ELF-1 (cell line): ENCODE data around the gene DHX32.

ENCODE experiments used
- DNase-seq: peaks from one replicate; pipeline ENCODE4 v3.0.0-alpha.2; 2016; ENCODE audit warnings: low read depth, low spot score

Gene DHX32

DNA sequence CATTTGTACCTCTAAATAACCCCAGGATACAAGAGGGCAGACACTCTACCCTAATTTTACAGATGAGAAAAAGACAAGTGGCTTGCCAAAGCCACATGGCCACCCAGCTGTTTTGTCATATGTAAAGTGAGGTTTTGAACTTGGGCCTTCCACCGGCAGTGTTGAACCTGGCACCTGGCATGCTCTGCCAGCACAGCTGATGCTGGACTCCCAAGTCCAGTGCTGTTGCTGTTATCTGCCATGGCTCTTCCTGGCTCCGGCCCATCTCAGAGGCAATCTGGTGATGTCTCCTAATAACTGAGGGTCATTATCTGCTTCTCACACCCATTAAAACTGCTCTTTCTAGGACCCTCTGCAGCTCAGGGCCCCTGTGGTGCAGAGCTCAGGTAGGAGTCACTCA is 32.7 kb downstream of the DHX32 start:
- DNase-seq, result no peak

- no peak for DNase-seq
Measured at GRCh38 chr10:125846894-125847293, 34.2 kb downstream of the DHX32 start.

DNA sequence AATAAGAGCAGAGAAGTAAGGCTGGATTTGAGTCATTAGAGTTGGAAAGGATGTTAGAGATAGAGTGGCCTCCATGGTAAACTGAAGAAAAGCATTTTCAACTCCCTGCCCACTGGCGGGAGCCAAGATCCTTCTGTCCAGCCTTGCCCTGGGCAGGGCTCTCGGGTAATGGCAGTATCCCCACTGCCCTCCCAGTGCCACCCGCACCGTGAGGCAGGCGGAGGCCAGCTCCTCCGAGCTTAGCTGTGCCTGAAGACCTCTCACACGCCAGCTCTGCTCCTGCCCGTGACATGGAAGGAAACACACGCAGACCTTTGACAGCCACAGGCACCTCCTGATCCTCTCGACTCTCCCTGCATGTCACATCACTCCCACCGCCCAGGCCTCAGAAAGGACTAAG is 35.5 kb downstream of the DHX32 start:
- no peak for DNase-seq

GRCh38 chr10:125844751-125845221 is 36.3 kb downstream of the DHX32 start:
- no peak for DNase-seq

GRCh38 chr10:125843603-125844329 is 37.3 kb downstream of the DHX32 start:
- DNase-seq, result no peak

GRCh38 chr10:125840955-125841354 is 40.1 kb downstream of the DHX32 start:
- no peak for DNase-seq

- DNase-seq, result no peak
Measured at GRCh38 chr10:125840406-125840805, 40.7 kb downstream of the DHX32 start.

DNA sequence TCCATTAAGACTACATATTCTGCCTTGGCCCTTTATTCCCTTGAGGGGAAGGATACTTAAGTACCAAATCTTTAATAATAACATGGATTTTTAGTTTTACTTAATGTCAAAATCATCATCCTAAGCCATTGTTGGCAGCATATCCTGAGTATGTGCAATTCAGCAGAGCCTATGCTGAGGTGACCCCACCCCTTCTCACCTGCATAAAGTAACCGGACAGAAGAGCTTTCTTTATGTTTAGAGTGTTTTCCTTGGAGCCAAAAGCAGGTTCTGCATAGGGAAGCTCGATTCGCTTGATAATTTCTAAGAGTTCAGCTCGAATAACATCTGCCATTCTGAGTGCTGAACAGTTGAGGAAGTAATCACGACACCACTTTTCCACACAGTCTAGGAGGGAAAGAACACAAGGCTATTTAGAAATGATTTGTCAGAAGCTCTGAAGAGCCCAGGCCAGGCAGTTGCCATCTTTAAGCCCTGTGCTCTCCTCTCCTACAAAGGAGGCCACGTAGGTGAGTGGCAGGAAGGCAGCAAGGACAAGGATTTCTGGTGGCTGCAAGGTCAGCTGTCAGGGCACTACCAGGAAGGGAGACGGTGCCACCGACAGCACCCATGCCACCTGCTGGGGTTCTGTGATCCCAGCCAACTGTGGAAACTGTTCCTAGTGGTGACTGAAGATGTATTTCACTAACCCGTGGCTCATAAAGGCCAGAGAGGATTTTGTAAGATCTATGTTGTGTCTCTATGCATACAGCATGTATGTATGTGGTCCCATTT is 42.1 kb downstream of the DHX32 start:
- no peak for DNase-seq

- DNase-seq, result no peak
Measured at GRCh38 chr10:125836746-125837145, 44.3 kb downstream of the DHX32 start.

- no peak for DNase-seq
Measured at GRCh38 chr10:125828311-125828710, 52.8 kb downstream of the DHX32 start.

GRCh38 chr10:125827133-125827532 is 54.0 kb downstream of the DHX32 start:
- DNase-seq, result no peak

DNA sequence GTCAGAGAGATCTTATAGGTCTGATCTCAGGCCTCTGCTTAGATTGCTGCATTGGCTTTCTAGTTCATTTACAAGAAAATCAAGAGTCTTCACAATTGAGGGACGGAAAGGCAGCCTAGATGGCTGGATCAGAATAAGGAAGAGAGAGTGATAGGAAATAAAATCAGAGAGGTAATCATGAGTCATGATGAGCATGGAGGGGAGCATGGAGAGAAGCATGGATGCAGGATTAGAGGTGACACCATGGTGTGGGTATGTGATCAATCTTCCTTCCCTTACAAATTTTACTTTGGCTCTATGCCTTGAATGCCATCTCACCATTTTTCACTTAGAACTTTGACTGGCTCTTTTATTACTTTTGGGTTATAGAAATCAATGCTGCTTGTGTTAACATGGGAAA is 56.4 kb downstream of the DHX32 start:
- no peak for DNase-seq

DNA sequence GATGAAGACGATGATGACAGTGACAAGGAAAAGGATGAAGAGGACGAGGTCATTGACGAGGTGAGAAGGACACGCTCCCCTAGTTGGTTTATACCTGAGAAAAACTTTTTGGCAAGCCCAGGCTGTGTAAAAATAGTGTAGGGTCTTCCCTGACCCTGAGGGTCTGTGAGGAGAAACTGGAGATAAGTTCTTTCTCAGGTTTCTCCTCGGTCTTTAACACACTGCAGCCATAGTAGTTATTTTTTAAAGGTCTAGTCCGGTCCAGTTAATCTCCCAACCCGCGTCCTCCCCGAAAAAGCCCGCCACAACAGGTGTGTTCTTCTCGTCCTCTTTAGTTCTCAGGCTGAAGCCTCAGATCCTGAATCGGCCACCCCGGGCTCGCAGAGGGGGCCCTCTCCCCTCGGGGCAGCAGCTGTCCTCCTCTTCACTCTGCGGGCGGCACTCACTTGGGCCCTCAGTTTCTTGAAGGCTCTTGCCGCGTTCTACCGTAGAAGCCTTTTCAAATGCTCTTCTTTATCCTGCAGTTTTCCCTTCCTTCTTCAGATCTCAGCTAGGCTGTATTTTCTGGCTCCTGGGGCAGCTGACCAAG is 57.3 kb downstream of the DHX32 start:
- peak; percentile 45 for DNase-seq

DNA sequence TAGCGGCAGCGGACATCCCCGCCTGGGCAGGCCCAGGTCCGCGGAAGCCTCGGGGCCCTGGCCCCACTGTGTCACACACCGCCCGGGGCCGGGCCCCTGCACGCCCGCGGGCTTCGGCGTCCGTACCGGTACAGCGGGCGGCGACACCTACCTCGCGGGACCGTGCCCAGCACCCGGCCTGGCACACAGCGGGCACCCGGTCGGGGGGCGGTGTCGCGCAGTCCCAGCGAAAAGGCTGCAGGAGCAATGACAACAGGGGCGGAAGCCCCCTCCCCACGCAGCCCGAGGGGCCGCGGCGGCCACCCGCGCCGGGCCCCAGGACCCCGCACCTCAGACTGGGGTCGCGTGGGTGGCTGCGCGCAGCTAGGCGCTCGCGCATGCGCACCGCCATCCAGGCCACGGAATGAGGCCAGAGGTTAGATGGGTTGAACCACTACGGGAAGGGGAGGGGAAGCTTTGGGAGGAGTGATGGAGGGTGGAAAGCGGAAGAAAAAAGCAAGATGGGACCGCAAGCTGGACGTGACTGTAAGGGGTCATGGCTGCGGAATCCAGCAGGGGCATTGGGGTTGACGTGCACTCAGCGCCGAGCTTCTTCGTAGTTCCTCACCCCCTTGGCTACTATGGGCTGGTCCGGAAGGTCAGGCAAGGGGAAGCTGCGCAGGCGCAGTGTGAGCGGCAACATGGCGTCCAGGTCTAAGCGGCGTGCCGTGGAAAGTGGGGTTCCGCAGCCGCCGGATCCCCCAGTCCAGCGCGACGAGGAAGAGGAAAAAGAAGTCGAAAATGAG is 58.0 kb downstream of the DHX32 start, which contains the start of the genes BCCIP and UROS:
Gene BCCIP, plus strand, starts transcription at position 669 of the 785 bp plus-strand sequence. Its CDS starts 12 bp downstream, at position 681.
Gene UROS, minus strand, starts transcription at position 381 of the 785 bp plus-strand sequence. CDS start 6,759 bp downstream, outside the sequence.
- DNase-seq, result peak; percentile 95

DNA sequence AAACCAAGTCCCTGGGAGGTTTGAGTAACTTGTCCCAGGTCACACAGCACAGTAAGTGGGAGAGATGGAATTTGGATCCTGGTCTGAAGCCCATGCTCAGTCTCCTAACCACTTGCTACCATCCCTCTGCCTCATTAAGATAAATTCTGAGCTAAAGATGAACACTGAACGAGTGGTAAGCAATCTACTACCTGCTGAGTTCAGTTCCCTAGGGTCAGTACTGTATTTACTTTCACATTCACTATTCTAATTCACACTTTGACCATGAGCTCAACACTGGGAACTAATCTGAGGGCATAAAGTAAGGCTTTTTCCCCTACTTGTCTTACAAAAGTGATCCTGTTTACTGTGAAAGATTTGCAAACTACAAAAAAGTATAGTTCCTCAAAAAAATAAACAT is 60.4 kb downstream of the DHX32 start:
- DNase-seq, result no peak

- DNase-seq, result no peak
Measured at GRCh38 chr10:125817337-125817946, 63.6 kb downstream of the DHX32 start.

DNA sequence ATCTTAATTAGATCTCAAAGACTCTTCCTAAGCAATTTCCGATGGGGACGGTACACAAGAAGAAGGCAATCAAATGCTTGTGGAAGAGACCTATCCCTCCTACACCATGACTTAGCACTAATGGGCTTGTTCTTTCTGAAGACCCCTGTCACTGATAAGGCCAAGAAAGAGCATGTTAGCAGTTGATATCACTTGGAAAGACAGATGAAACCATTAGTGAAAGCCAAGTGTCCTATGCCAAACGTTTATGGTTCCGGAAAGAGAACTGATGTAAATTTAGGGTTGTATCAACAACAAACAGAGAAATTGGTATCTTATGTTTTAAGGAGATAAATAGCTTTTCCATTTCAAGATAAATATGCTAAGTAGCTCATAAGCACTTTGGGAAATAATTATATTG is 64.5 kb downstream of the DHX32 start:
- no peak for DNase-seq

DNA sequence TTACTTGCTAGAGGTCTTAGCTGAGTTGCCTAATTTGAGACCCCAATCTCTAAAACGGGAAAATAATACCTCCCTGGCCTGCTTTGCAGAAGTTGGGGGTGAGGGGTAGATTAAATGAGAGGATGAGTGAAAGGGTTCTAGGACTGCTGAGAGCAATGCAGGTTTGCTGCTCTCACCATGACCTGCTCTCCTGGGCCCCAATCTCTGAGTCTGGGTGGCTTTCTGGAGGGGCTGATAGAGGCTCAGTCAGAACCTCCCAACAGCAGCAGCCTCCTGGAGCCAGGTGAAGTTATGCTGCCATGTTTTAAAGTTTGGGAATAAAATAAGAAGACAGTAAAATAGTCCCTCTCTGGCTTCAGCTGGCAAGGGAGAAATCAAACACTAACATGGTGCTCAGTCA is 65.3 kb downstream of the DHX32 start:
- DNase-seq, result no peak

- DNase-seq, result no peak
Measured at GRCh38 chr10:125812128-125812750, 68.9 kb downstream of the DHX32 start.

- no peak for DNase-seq
Measured at GRCh38 chr10:125811251-125811650, 69.8 kb downstream of the DHX32 start.

DNA sequence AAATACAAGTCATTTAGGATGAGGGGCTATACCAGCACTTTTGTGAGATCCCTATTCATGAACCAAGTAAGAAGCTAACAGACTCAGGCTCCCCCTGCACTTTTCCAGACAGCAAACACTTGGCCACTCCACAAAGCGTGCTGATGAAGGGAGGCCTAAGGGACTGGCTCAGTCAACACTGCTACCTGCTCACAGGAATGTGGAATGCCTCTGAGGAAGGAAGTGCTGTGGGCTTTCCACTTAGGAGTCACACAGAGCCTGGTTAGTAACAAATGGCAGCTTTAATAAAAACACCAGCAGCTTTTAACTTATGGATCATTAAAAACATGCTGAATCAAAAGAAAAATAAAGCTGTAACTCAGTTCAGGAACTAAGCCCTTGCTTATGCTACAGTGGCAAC is 73.0 kb downstream of the DHX32 start:
- no peak for DNase-seq
